Measurements from ENCODE around the gene SEMA7A.

The SEMA7A gene

DNA sequence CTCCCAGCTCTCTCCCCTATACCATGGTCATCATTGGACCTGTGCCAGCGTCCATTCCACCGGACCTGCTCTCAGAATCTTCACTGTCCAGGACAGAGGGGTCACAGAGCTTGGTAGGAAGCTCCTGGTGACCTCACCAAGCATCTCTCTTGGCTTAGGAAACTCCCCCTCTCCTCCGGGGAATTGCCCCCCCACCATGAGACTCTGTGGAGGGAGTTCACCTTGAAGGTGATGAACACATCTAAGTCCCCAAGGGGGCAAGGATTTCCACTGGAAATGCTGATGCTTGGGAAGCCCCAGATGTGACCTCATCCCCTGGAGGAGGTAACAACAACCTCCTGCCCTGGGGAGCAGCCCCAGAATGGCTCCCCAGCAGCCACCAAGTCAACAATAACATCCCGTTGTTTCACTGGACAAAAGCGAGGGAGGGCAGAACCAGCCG, 3.2 kb downstream of the SEMA7A start:
- DNase-seq (ENCODE audit: low read depth) = no peak

DNA sequence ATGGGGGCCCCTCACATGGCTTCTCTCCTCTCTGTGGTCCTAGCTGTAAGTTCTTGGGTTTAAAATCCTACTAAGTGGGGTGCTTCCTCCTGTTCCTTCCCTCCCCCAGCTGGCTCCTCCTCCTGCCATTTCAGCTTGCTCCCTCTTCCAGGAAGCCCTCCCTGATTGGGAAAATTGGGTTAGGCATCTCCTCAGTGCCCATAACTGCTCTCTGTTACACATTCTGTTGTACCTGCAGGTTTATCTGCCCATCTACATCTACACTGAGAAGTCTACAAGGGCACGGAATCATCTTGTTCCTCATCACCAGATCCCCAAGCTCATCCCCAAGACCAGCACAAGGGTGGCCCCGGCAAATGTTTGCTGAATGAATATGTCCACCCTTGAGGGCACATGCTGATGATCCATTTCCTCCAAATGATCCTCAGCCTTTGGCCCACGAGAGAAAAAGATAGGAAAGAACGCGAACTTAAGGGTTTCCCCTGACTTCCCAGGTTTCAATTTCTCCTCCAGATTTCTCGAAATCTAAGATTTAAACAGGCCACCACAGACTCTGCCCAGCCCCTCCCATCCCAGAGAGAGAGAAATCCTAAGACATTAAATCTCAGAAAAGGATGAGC, 3.9 kb downstream of the SEMA7A start:
- no peak for DNase-seq (ENCODE audit: low read depth)

DNA sequence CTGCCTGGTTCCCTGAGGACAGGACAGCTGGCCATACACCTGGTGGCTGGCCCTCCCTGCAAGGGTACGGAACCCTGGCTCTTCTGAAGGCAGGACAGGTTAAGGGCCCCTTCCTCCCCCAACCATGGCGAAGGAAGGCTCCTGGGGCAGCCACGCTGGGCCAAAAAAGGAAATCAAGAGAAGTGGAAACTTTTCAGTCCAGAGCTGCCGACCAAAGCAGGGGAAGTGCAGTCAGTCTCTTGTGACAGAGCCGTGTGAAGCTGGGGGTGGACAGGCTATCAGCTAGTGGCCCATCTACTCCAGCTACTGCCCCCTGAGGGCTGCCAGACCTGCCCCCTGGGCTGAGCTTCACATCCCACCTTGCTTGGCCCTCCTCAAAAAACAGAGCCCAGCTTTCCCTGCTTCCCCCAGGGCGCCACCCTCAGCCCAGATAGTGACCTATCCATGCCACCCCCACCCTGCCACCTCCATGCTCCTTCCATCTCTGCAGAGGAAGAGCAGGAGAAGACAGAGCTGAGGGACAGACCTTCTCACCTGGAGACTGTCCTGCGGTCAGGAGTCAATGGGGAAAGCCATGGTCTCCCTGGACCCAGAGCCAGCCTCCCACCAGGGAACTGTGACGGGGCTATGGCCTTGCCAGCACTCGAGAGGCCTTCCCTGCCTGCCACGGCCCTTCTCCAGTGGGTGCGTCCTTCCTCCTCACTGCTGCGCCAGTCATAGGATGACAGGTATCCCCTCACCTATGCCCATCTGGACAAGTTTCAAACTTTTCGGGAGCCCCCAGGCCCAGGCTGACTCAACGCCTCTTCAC, 4.6 kb downstream of the SEMA7A start:
- DNase-seq (ENCODE audit: low read depth) = no peak

DNA sequence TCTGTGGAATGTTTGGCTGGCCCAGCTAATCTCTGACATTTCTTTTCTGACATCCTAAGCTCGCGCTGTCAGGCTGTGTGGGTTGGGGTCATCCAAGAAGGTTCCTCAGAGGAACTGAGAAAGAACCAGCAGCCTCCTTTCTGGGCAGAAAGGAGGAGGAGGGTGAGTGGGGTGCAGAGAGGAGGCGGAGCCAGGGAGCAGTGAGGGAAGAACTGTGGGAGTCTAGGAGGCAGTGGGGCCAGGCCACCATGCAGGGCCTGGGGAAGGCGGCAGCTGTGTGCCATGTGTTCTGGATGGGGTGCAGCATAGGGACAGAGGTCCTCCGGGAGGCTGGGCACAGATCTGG, 5.3 kb downstream of the SEMA7A start:
- no peak for DNase-seq (ENCODE audit: low read depth)

DNA sequence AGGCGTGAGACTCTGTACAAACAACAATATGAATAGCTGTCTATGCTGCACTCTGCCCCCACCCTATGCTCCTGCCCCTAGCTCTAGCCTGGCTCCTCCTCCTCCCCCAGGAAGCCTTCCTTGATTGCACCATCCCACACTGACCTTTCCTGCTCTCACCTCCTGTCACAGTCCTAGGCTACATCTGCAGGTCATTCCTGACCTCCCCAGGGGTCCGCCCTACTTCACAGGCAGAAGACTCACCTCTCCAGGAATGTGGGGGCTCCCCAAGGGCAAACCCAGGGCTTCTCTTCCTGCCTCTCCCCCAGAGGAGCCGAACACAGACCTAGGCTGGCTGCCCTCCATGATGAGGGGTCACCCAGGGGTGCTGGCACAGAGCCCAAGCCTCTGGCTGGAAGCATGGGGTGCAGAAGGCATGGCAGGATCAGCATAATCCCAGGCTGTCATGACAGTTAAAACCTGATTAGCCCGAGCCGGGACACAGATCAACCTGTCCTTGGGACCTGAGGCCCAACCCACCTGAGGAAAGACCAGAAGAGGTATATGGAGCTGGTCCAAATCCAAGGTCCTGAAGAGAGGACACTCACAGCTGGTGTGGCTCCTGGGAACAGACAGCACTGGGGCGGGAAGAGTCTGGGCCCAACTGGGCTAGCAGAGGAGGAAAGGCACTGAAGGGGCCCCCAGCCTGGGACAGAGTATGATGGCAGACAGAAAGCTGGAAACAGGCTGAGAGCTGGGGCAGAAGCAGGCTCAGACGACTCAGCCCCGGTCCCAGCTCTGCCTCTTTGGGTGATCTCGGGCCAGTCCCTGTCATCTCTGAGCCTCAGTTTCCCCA, 5.9 kb downstream of the SEMA7A start:
- DNase-seq (ENCODE audit: low read depth) = no peak

DNA sequence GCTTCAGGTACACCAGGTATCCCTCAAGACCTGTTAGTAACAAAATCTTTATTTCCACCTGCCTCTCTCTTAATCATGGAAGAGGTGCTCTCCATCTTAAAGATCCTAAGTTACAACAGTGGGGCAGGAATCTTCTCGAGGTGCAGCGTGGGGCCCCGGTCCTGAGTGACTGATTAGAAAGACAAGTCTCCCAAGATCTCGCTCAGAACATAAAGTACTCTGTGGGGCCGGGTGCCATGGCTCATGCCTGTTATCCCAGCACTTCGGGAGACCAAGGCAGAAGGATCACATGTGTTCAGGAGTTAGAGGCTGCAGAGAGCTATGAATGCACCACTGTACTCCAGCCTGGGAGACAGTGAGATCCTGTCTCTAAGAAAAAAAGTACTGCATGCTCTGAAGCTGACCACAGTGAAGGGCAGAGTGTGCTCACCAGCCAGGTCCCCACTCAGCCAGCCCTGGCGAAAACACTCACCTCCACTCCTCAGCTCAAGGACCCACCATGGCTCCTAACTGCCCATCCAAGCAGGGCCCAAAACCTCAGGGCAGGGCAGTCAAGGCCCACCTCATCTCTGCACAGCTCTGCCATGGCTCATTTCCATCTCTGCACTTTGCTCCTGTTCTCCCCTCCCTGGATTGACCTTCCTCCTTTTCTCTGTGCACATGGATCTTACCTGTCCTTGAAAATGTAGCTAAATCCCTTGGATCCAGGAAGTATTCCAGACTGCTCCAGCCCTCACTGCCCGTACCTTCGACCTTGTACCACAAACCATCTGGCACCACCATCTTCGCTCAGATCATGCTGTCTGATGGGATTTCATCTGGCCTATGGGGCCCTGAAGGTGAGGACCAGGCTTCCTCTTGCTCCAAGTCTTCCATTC, 7.1 kb downstream of the SEMA7A start:
- no peak for DNase-seq (ENCODE audit: low read depth)

DNA sequence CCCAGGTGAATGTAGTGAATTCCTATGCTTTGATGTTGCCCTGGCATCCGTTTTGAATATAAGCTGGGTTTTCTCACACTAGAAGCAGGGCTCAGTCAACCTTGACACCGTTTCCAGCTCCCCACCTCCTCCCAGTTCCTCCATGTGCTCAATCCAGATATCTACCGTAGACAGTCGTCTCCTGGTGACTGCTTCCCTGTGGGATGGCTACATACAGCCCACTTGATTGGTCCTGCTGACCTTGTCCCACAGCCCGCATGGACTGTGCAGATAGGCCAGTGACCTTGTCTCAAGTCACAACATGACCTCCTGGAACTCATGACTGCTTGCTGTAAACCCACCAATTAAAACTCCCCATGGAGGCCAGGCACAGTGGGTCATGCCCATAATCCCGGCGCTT, 8.1 kb downstream of the SEMA7A start:
- DNase-seq (ENCODE audit: low read depth) = no peak

DNA sequence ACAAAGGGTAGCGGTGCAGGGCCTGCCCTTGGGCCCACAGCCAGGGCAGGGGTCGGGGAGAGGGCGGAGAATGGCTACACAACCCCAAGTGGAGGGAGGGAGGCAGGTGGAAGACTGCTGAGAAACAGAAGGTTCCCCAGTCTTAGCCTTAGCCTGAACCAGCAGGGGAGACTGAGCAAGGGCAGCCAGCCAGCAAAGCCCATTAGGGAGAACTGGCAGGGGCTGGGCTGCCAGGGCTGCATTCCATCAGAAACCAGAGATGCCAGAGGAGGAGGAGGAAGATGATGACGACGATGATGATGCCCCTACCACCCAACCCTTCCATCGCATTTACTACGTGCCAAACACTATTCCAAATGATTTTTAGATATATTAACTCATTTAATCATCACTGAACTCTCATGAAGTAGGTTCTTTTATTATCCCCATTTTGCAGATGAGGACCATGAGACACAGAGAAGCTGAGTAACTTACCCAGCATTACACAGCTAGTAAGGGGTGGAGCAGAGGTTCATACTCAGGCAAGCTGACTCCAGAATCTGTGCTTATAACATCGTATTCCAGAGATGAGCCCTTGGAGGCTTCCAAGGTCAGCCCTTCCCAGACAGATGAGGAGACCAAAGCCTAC, 8.7 kb downstream of the SEMA7A start:
- DNase-seq (ENCODE audit: low read depth) = no peak

DNA sequence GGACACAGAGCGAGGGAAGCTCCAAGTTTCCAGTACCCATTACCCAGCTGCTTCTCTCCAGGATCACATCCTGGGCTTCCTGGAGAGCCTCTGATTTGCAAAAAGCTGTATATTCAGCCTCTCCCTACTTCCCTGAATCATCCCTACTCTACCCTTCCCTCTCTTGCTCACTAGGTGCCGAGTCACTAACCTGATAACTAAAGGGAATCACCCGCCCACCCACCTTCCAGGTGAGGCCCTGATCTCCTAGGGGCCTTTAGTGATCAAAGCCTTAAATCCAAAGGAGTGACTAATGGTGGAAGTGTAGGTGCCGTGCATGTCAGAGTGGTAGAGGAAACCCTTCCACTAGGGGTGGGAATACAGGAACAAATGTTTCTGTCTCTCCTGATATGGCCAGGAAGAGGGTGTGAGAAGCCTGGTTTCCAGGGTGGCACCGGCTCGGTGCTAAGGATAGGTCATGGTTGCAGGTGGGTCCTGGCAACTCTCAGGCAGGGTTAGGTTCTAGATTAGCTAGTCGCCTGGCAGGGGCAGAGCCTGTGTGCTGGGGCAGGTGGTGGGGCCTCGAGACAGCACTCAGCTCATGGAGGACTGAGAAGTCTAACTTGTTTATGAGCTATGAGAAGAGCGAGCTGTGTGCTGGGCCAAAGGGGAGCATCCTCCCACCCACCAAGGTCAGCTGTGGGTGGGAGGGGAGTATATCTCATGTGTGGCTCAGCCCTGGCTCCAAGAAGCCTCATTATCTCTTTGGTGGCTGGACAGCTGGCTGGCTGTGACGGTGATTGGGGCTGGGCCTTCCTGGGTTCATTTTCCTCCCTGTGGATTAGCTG, 10.1 kb downstream of the SEMA7A start:
- no peak for DNase-seq (ENCODE audit: low read depth)

DNA sequence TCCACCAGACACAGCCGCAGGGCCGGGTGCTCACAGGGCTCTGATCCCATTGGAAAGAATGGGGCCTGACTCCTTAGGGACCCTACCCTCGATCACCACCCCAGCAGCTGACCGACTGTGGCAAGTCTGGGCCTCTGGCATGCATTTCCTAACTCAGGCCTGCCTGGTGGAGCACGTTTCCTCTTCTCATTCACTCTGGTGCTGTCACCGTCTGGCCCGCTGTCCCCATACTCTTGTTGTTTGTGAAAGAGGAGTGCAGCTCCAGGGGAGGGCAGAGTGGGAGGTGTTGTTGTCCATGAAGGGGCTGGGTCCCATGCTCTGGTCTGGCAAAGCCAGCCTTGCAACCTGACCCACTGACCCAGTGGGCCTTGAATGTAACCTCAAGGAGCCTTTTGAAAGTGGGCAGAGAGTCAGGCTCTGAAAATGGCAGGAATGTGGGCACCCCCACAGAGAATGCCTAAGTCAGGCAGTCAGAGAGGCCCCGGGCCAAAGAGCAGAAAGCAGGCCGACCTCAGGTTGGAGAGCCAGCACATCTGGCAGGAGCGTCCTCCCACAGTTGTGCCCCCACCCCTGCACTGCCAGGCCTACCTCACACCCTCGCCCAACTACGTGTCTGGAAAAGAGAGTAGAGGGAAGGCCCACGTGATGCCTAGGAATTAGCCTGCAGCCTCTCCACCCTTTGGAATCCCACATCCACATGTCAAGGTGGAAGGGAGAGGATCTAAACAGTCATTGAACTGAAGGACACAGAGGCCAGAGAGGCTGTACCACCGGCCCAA, 10.9 kb downstream of the SEMA7A start:
- no peak for DNase-seq (ENCODE audit: low read depth)

DNA sequence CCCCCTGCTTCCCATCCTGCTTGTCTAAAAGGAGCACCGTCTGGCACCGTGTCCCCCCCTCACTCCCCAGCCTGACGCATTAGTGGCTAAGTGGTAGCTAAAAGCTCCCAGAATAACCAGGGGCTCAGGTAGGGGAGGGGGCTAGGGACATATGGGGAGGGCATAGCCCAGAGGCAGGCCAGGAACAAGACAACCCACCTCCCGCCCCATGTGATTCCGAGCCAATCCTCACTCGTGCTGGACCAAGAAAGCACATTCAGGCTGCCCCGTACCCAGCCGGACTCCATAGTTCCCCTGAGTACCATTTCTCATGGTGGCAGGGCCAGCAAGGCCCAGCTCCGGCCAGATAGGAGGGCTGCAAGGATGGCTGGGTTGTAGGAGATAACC, 11.5 kb downstream of the SEMA7A start:
- DNase-seq (ENCODE audit: low read depth) = no peak

DNA sequence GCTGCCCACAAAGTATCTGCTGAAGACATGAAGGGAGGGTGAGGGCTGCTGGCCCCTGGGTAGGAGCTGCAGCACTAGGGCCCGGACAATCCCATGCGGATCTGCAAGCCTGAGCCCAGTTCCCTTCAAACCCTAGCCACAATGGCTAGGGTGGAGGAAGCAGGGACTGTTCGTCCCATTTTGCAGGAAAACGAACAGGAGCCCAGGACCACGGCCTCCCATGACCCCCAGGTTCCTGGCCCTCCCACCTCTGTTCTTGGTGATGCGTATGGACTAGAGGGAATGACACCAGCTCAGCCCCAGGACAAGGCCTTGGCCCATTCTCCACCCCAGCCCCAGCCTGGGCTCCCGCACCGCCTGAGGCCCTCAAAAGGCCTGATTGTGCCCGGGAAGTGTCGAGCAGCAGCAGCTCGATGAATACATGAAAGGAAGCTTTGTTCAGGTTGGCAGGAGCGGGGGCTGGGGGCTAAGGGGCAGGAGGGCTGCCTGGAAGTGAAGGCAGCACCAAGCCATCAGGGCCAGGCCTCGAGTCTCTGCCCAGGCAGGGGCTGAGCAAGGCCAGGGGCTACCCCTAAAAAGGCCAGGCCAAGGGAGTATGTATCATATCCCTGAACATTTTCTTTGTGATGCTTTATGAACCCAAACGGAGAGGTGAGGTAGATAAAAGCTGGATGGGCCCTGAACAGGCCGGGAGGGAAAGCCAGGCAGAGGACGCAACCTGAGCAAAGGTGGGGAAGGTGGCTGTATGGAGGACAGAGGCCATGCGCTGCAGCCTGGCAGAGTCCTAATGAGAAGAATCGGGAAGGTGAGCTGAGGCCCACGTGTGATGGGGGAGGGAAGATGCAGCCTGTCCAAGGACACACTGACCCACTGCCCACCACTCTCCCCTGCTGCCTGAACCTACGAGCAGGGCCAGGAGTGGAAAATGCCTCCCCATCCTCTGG, 12.2 kb downstream of the SEMA7A start:
- DNase-seq (ENCODE audit: low read depth) = no peak

DNA sequence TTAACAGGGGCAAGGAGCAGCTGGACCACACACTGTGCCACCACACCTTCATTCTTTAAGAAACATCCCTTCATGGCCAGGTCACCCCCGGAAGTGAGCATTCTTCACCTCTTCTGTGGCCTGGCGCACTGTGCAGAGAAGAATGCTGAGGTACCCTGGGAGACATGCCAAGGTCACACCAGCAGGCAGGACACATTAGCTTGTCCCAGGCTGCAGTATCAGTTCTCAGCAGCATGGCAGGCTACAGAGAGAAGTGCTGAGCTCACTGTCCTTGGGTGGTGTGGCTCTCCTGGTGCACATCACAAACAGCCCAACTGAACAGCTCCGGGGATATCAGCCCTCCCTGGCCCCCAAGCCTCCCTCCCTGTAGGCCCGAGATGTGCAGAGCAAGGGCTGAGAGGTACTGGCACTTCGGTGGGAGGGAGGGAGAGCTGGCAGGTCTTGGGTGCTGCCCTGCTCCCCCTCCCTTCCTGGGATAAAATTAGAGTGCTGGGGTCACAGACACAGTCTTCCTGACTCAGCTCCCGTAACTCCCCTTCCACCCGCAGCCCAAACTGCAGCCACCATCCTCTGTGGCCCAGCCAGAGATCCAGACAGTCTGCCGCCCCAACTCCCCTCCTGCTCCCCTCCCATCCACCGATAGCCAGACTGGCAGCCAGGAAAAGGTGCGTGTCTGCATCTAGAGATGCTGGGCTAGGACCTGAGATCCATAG, 13.4 kb downstream of the SEMA7A start:
- no peak for DNase-seq (ENCODE audit: low read depth)

DNA sequence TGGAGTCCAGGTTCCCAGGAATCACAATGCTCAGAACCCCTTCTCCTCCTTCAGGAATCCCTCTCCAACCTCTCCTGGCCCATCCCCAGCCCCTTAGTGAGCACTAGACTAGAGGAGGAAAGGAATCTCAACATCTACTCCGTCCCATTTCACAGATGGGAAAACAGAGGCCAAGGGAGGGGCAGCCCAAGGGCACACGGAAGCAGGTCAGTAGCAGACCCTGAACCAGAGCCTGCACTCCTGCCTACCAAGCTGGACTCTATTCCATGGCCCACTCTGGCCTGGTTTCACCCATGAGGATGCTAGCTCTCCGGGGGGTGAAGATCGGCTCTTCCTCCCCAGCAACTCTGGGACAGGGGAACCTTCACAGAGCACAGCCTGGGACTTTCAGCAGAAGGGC, 14.3 kb downstream of the SEMA7A start:
- no peak for DNase-seq (ENCODE audit: low read depth)

DNA sequence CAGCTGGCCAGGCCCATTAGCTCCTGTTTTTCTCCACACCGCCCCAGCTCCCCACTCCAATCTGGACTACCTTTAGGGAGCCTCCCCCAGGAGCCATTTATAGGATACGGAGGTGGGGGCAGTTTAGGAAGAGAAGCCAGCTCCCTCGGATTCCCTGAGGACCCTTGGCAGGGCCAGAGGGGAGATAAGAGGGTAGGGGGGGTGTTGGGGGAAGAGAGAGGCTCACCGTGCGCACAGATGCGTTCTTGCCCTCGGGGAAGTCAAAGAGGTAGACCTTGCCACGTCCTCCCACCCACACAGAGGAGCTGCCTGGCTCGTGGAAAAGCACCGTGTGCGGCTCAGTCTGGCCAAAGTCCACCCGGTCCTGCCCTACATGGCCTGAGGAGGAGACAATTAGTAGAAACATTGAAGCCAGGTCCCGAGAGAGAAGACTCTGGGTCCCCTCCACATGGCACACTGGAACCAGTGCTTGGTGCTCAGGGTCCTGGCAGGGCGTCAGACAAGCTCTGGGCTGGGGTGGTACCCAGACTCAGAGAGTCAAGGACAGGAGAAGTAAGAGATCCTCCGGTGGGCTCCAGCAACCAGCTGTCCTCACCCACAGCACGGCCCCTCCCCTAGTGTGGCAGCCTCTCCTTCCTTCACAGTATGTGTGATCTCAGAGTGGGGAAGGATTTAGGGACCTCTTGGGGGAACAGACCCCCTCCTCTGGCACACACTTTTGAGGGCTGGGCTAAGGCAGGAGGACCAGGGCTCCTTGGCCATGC, 15.0 kb downstream of the SEMA7A start:
- DNase-seq (ENCODE audit: low read depth) = no peak

DNA sequence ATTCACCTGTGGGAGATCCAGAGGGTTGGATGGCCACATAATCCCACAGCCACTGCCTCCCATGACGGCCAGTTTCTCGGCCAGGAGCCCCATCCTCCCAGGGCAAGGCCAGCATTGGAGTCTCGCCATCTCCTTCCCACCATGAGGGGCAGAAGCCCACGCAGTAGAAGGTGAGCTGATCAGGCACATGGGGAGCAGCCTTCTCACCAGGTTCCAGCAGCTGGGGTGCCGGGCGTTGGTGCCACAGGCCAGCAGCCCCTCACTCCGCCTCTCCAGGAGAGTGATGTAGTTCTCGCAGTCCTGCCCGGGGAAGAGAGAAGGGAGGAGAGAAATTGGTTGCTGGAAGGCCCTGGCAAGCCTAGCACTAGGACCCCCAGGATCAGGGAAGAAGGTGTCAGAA, 16.1 kb downstream of the SEMA7A start:
- DNase-seq (ENCODE audit: low read depth) = no peak

DNA sequence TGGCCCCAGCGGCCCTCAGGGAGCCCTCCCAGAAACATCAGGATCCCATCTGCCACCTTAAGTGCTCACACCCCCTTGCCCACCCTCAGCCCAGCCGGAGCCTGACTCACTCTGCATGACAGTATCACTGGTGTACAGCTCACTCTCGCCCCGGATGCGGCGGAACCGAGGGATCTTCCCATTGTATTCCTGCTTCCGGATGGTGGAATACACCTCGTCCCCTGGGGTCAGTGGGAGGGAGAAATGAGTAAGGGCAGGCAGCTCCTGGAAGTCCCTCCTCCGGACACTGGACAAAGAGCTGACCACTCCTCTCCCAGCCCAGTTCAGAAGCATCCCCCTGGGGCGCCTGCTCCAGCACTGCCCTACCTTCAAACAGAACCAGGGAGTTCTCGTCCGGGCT, 16.5 kb downstream of the SEMA7A start:
- DNase-seq (ENCODE audit: low read depth) = no peak

All from stimulated activated CD8-positive, alpha-beta memory T cell treated with anti-CD3 and anti-CD28 coated beads, Interleukin-15, amount 100 ng/mL, for 1 hour (primary cell).